Esophagus (tissue), 2 donors: ENCODE measurements around the gene MAP3K20. TPM values are rescaled to one million over a fixed set of nuclear protein-coding genes. Genes with fewer than 3 reads are reported as not detected.

Experiments
- H3K27ac ChIP-seq, 2 donors: one replicate each; pipeline ENCODE4 v1.5.1; 2013; ENCODE audit warnings: low read depth in 2 of 2, mild to moderate bottlenecking in 2 of 2, inconsistent platforms in 1 of 2, low read length in 1 of 2, moderate library complexity in 1 of 2
- H3K27me3 ChIP-seq, 2 donors: one replicate each; pipeline ENCODE4 v1.6.1; 2013; ENCODE audit warnings: low read length in 2 of 2, control low read depth in 1 of 2, mild to moderate bottlenecking in 1 of 2; ENCODE audit not compliant: insufficient read depth in 2 of 2, control insufficient read depth in 1 of 2
- H3K36me3 ChIP-seq, 2 donors: one replicate each; pipeline ENCODE4 v1.6.1; 2013; ENCODE audit warnings: low read length in 1 of 2; ENCODE audit not compliant: control insufficient read depth in 2 of 2, insufficient read depth in 2 of 2
- H3K4me1 ChIP-seq, 2 donors: one replicate each; pipeline ENCODE4 v1.6.1; 2013; ENCODE audit warnings: low read length in 1 of 2; ENCODE audit not compliant: control insufficient read depth in 2 of 2, insufficient read depth in 2 of 2
- H3K4me3 ChIP-seq, 2 donors: one replicate each; pipeline ENCODE4 v1.5.1; 2013; ENCODE audit warnings: low read length in 2 of 2, mild to moderate bottlenecking in 2 of 2, low read depth in 1 of 2, moderate library complexity in 1 of 2
- H3K9me3 ChIP-seq, 2 donors: one replicate each; pipeline ENCODE4 v1.6.1; 2013; ENCODE audit warnings: mild to moderate bottlenecking in 2 of 2, low read depth in 1 of 2, low read length in 1 of 2, moderate library complexity in 1 of 2; ENCODE audit not compliant: control insufficient read depth in 2 of 2, insufficient read depth in 1 of 2
- WGBS, 2 donors: extraction: QIAGEN DNeasy Blood & Tissue Kit; methylation state at CpG; one replicate each; pipeline ENCODE4 v1.1.7; 2013; 5-methylcytosine and 5-hydroxymethylcytosine counted together
- polyA plus RNA-seq, 2 donors: library from polyadenylated mRNA; stranded (reverse); fragments of 200-250 nt; gene quantifications; one replicate each; pipeline ENCODE4 v1.2.3, GENCODE V29; 2013
- donor health status: healthy with polysubstance abuse.
- donor health status: Bipolar disorder and iron deficiency.

MAP3K20 gene
- polyA plus RNA-seq, 2 donors: 5.0 to 13.3 TPM

DNA sequence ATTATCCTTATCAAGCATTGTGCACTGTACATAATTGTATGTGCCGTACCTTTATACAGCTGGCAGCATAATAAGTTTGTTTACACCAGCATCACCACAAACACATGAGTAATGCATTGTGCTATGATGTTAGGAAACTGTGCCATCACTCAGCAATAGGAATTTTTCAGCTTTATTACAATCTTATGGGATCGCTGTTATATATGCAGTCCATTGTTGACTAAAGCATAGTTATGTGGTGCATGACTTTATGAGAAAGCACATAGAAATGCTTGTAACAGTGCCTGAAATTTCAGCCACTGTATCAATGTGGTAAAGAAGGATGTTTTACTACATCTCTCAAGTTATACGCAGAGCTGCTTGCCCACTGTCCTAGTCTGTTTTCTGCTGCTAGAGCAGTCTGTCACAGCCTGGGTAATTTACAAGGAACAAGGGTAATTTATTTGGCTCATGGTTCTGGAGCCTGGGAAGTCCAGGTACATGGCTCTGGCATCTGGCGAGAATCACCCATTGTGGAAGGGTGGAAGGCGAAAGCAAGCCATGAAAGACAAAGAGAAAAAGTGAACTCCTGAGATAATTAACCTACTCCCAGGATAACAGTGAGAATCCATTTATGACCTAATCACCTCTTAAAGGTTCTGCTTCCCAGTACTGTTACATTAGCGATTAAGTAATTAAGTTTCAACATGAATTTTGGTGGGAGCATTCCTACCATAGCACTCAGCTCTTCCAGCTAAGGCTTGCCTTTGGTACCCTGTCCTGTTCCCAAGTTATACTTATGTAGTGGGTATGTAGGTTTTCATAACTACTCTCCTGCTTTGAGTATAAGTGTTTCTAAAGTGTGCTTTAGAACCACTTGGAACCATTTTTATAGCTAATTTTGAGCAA is 4.6 kb downstream of the MAP3K20 start:
- no peaks in the 10 kb centered on the region for H3K4me1 ChIP-seq
- peak overlapping the region in 1 of 2 donors; percentile 2 for H3K27ac ChIP-seq
- H3K9me3 ChIP-seq: no peaks in the 10 kb centered on the region
- no peaks in the 10 kb centered on the region for H3K36me3 ChIP-seq
- H3K4me3 ChIP-seq: no peak overlapping the region
- H3K27me3 ChIP-seq: no peaks in the 10 kb centered on the region
- WGBS, 2 donors: 91 to 95% methylated on average over 6 of the region's 6 CpGs

DNA sequence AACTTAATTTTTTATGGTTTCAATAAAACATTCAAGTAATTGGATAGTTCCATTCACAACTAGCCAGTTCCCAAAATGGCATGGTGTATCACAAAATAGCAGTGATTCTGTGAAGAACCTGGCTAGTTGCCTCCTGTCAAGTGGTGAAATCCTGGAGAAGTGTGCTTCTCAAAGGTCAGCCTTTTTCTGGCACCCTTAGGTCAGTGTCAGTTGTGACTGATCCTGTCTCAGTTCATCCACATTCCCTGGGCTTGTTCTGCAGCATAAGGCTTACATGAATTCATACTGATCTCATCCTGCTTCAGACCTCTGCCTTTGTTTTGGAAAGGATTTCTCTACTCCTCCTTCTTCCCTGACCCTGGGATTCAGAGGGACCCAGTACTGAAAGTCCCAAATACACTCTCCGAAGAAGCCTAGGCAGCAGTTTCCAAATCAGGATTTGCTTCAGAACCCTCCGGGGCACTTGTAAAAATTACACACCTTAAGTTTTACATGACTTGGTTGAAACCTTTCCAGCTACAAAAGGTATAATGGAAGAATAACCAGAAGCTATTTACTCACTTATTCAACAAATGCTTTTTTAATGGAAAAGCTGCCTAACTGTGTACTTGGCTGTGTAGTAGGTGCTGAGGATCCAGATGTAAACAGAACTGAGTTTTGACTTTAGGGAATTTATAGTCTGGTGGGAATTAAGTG is 11.0 kb downstream of the MAP3K20 start:
- H3K4me3 ChIP-seq: no peak overlapping the region
- peak overlapping the region; percentile 21 to 40 for H3K27ac ChIP-seq
- WGBS, 2 donors: 39 to 54% methylated on average over 2 of the region's 2 CpGs
- no peaks in the 10 kb centered on the region for H3K36me3 ChIP-seq
- no peaks in the 10 kb centered on the region for H3K27me3 ChIP-seq
- H3K9me3 ChIP-seq: no peaks in the 10 kb centered on the region
- peaks cover 3 to 5% of the 10 kb centered on the region in 2 donors for H3K4me1 ChIP-seq

GRCh38 chr2:173087214-173087581 is 11.6 kb downstream of the MAP3K20 start:
- H3K27ac ChIP-seq: peak overlapping the region; percentile 10 to 12
- H3K4me1 ChIP-seq: peaks cover 3 to 5% of the 10 kb centered on the region in 2 donors
- no peaks in the 10 kb centered on the region for H3K9me3 ChIP-seq
- H3K36me3 ChIP-seq: no peaks in the 10 kb centered on the region
- no peak overlapping the region for H3K4me3 ChIP-seq
- H3K27me3 ChIP-seq: no peaks in the 10 kb centered on the region
- 24 to 42% methylated on average over 1 of the region's 1 CpG for WGBS, 2 donors

DNA sequence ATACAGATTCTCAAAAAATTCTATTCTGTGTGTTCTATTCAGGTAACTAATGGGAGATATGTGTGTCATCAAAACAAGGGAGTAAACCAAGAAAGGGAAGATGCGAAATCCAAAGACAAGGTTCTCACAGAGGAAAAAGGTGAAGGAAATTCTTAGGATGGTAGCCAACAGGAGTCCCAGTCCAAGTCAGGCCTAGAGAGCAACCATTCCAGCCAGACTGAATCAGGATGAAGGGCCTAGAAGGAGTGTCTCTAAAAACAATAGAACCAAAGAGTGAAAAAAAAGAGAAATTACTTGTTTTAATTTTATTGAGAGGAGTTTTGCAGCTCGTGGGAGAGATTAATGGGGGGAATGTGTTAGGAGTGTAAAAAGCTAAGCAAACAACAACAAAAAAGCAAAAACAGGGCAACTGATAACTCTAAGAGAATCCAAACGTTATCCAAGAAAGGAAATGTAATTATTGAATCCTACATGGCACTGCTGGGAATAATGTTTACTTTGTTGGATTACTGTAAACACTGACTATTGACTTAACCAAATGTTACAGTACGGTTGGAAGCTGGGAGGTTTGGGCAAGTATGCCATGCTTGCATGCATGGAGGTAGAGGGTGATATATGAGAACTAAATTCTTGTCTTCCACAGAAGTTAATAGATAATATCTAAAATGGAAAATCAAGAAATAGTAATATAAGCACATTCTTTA is 12.3 kb downstream of the MAP3K20 start:
- Histone ChIP-seq H3K27me3 (no peaks in the 10 kb centered on the region), H3K4me3 (no peak overlapping the region), H3K9me3 (no peaks in the 10 kb centered on the region), H3K27ac (no peak overlapping the region), H3K4me1 (peaks cover 3 to 5% of the 10 kb centered on the region in 2 donors), H3K36me3 (no peaks in the 10 kb centered on the region)
- WGBS, 2 donors: 74 to 78% methylated on average over 4 of the region's 4 CpGs

GRCh38 chr2:173090276-173090877 is 14.7 kb downstream of the MAP3K20 start:
- peaks cover 3 to 5% of the 10 kb centered on the region in 2 donors for H3K4me1 ChIP-seq

DNA sequence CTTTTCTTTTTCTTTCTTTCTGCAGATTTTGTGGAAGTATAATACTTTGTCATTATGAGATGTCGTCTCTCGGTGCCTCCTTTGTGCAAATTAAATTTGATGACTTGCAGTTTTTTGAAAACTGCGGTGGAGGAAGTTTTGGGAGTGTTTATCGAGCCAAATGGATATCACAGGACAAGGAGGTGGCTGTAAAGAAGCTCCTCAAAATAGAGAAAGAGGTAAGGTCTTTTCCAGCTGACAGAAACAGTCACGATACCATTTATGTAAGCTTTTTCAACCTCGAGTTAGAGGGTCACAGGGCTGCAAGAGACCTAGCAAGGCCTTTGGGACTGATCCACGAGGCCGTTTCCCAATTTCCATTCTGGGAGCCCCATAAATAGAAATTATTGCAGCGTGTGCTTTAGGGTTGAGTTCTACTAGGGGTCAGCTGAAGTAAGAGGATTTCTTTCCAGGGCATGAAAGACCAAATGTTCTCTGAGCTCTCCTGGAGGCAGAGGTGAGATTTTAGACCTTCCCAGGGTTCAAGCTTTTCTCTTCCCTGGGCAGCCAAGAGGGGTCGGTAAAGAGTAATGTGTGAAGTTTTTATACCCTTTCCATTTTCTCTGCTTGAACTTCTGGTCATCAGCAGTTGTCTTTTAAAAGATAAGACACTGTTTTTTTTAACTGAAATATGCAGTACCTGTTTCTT is 15.5 kb downstream of the MAP3K20 start:
- peak overlapping the region; percentile 20 to 67 for H3K27ac ChIP-seq
- no peaks in the 10 kb centered on the region for H3K9me3 ChIP-seq
- H3K4me1 ChIP-seq: peaks cover 3 to 5% of the 10 kb centered on the region in 2 donors
- H3K4me3 ChIP-seq: no peak overlapping the region
- WGBS, 2 donors: 50 to 66% methylated on average over 10 of the region's 10 CpGs
- no peaks in the 10 kb centered on the region for H3K27me3 ChIP-seq
- no peaks in the 10 kb centered on the region for H3K36me3 ChIP-seq

More at GRCh38 chr2:173090276-173090877, 14.7 kb downstream of the MAP3K20 start:
- 28 to 39% methylated on average over 11 of the region's 11 CpGs for WGBS, 2 donors
- no peaks in the 10 kb centered on the region for H3K36me3 ChIP-seq
- peak overlapping the region in 1 of 2 donors; percentile 18 for H3K4me3 ChIP-seq
- H3K27me3 ChIP-seq: no peaks in the 10 kb centered on the region
- H3K27ac ChIP-seq: peak overlapping the region; percentile 58 to 75
- H3K9me3 ChIP-seq: no peaks in the 10 kb centered on the region

DNA sequence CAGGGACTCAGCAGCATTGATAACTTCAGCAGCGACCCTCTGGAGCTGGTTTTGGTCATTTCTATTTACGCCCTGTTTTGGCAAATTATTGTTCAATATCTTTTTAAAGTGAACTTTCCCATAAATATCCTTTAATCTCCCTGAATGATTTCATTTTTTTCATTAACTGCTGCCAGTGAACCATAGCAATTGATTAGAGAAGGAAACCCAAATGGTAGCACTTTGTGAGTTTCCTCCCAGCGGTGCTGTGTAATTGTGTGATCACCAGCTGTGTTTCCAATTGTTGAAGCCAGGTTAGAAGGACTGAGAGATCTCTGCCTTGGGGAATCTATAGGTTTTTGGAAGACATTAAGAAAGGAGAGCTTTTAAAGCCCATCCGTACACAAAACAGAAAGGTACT is 16.3 kb downstream of the MAP3K20 start:
- Histone ChIP-seq H3K9me3 (no peaks in the 10 kb centered on the region), H3K27me3 (no peaks in the 10 kb centered on the region), H3K4me1 (peaks cover 3% of the 10 kb centered on the region in 2 donors), H3K36me3 (no peaks in the 10 kb centered on the region), H3K27ac (peak overlapping the region in 1 of 2 donors; percentile 37), H3K4me3 (no peak overlapping the region)
- WGBS, 2 donors: 91 to 93% methylated on average over 4 of the region's 4 CpGs

- 67 to 81% methylated on average over 3 of the region's 3 CpGs for WGBS, 2 donors
- H3K27ac ChIP-seq: no peak overlapping the region
- H3K9me3 ChIP-seq: no peaks in the 10 kb centered on the region
- H3K27me3 ChIP-seq: no peaks in the 10 kb centered on the region
- H3K4me3 ChIP-seq: no peak overlapping the region
- H3K4me1 ChIP-seq: peaks cover 3% of the 10 kb centered on the region in 2 donors
- no peaks in the 10 kb centered on the region for H3K36me3 ChIP-seq
Observed at GRCh38 chr2:173092844-173093402, 17.3 kb downstream of the MAP3K20 start.
